Measurements from ENCODE around the gene NAT10. TPM values are rescaled to one million over a fixed set of nuclear protein-coding genes. Genes with fewer than 3 reads are reported as not detected.

Gene NAT10
- total and polyA plus RNA-seq, 2 experiments from 2014 or later, result 44.1 to 58.8 TPM

DNA sequence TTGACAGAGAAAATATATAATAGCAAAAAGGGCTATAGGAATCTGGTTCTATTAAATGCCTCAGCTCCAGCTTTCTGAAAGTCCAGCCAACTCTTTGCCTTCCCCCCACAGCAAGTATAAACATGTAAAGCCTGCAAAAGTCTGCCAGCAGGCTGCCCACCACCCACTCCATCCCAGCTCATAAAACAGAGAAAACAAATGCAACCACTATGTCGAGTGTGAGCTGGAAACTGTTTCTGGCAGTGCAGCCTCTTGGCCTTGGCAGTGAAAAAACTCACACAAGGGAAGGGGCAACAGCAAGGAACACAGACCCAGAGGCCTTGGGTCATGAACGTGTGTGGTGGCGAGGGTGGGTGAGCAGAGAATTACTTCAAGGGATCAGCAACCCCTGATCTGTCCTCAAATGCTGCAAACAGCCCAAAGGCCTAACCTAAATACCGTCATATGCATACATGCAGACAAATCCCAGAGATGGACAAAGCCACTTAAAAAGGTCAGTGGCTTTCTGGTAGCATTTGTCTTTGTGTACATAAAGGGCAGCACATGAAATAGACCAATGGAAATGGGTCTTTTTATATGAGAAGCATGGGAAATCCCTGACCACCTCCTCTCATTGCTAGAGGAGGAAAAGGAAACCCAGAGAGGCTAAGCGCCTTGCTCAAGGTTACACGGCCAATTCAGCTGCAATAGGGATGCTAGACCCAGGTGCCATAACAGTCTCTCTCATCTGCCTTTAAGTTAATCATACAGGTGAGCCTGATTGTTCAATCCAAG is 74.8 kb downstream of the NAT10 start:
- H3K9me2 ChIP-seq (ENCODE audit: insufficient read depth), result no peaks in the 10 kb centered on the region
- Mint-ChIP-seq H3K27me3 (ENCODE audit: insufficient read depth, low read depth, poor library complexity) (peaks cover 4% of the 10 kb centered on the region), H3K36me3 (ENCODE audit: low read depth) (no peaks in the 10 kb centered on the region), H3K27ac (no peak overlapping the region), H3K4me1 (peaks cover 8% of the 10 kb centered on the region), H3K4me3 (no peak overlapping the region), H3K9me3 (no peaks in the 10 kb centered on the region)
- no peaks in the 10 kb centered on the region for H3K27me3 ChIP-seq (ENCODE audit: insufficient read depth)
- H3K4me2 ChIP-seq, result no peak overlapping the region
- H3K4me1 ChIP-seq (ENCODE audit: insufficient read depth), result peaks cover 2% of the 10 kb centered on the region; the same call in 1 of the 2 replicates
- H3K4me3 ChIP-seq, result no peak overlapping the region
- no peaks in the 10 kb centered on the region for H3K79me2 ChIP-seq (replicated peaks; ENCODE audit: insufficient read depth)
- H3K27ac ChIP-seq (ENCODE audit: low read depth), result no peak overlapping the region
- TF ChIP-seq ZNF114 (CRISPR knock-in tag; IDR thresholded peaks at IDR 0.05) (no peak), STAT1 (IDR thresholded peaks at IDR 0.05; ENCODE audit: unreplicated experiment) (no peak), CTCF (conservative IDR thresholded peaks at IDR 0.05; ENCODE audit: low read depth in 2 of 2) (no peak), JUNB (IDR thresholded peaks at IDR 0.05; ENCODE audit: unreplicated experiment) (no peak), EZH2 (IDR thresholded peaks at IDR 0.05; ENCODE audit: low read depth, unreplicated experiment) (no peak), NANOG (IDR thresholded peaks at IDR 0.05; ENCODE audit: borderline replicate concordance) (no peak), ZNF331 (CRISPR knock-in tag; IDR thresholded peaks at IDR 0.05; ENCODE audit: low read depth) (no peak), EZH2phosphoT487 (IDR thresholded peaks at IDR 0.05; ENCODE audit: unreplicated experiment) (no peak), REST (IDR thresholded peaks at IDR 0.05; ENCODE audit: unreplicated experiment) (no peak), POLR2AphosphoS5 (IDR thresholded peaks at IDR 0.05; ENCODE audit: low read depth) (no peak), CREB1 (CRISPR knock-in tag; IDR thresholded peaks at IDR 0.05; ENCODE audit: low read depth) (no peak)
- TF ChIP-seq, protein P1, sequence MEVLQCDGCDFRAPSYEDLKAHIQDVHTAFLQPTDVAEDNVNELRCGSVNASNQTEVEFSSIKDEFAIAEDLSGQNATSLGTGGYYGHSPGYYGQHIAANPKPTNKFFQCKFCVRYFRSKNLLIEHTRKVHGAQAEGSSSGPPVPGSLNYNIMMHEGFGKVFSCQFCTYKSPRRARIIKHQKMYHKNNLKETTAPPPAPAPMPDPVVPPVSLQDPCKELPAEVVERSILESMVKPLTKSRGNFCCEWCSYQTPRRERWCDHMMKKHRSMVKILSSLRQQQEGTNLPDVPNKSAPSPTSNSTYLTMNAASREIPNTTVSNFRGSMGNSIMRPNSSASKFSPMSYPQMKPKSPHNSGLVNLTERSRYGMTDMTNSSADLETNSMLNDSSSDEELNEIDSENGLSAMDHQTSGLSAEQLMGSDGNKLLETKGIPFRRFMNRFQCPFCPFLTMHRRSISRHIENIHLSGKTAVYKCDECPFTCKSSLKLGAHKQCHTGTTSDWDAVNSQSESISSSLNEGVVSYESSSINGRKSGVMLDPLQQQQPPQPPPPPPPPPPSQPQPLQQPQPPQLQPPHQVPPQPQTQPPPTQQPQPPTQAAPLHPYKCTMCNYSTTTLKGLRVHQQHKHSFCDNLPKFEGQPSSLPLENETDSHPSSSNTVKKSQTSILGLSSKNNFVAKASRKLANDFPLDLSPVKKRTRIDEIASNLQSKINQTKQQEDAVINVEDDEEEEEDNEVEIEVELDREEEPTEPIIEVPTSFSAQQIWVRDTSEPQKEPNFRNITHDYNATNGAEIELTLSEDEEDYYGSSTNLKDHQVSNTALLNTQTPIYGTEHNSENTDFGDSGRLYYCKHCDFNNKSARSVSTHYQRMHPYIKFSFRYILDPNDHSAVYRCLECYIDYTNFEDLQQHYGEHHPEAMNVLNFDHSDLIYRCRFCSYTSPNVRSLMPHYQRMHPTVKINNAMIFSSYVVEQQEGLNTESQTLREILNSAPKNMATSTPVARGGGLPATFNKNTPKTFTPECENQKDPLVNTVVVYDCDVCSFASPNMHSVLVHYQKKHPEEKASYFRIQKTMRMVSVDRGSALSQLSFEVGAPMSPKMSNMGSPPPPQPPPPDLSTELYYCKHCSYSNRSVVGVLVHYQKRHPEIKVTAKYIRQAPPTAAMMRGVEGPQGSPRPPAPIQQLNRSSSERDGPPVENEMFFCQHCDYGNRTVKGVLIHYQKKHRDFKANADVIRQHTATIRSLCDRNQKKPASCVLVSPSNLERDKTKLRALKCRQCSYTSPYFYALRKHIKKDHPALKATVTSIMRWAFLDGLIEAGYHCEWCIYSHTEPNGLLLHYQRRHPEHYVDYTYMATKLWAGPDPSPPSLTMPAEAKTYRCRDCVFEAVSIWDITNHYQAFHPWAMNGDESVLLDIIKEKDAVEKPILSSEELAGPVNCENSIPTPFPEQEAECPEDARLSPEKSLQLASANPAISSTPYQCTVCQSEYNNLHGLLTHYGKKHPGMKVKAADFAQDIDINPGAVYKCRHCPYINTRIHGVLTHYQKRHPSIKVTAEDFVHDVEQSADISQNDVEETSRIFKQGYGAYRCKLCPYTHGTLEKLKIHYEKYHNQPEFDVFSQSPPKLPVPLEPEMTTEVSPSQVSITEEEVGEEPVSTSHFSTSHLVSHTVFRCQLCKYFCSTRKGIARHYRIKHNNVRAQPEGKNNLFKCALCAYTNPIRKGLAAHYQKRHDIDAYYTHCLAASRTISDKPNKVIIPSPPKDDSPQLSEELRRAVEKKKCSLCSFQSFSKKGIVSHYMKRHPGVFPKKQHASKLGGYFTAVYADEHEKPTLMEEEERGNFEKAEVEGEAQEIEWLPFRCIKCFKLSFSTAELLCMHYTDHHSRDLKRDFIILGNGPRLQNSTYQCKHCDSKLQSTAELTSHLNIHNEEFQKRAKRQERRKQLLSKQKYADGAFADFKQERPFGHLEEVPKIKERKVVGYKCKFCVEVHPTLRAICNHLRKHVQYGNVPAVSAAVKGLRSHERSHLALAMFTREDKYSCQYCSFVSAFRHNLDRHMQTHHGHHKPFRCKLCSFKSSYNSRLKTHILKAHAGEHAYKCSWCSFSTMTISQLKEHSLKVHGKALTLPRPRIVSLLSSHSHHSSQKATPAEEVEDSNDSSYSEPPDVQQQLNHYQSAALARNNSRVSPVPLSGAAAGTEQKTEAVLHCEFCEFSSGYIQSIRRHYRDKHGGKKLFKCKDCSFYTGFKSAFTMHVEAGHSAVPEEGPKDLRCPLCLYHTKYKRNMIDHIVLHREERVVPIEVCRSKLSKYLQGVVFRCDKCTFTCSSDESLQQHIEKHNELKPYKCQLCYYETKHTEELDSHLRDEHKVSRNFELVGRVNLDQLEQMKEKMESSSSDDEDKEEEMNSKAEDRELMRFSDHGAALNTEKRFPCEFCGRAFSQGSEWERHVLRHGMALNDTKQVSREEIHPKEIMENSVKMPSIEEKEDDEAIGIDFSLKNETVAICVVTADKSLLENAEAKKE (CRISPR knock-in tag; IDR thresholded peaks at IDR 0.05), result no peak
- TF ChIP-seq, protein P2, sequence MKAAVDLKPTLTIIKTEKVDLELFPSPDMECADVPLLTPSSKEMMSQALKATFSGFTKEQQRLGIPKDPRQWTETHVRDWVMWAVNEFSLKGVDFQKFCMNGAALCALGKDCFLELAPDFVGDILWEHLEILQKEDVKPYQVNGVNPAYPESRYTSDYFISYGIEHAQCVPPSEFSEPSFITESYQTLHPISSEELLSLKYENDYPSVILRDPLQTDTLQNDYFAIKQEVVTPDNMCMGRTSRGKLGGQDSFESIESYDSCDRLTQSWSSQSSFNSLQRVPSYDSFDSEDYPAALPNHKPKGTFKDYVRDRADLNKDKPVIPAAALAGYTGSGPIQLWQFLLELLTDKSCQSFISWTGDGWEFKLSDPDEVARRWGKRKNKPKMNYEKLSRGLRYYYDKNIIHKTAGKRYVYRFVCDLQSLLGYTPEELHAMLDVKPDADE (IDR thresholded peaks at IDR 0.05), result no peak
- no peaks in the 10 kb centered on the region for H3F3A ChIP-seq (replicated peaks; ENCODE audit: low read depth)
- no peak overlapping the region for H2AFZ ChIP-seq
- 0 out of 2 replicates have a peak, but pooled peaks cover under 1% of the 10 kb centered on the region for H4K20me1 ChIP-seq (replicated peaks; ENCODE audit: insufficient read depth)
- no peaks in the 10 kb centered on the region for H3K36me3 ChIP-seq (ENCODE audit: insufficient read depth)
- DNase-seq (ENCODE audit: low spot score), result no peak
- ATAC-seq, result no peak
